ENCODE data around the gene ASXL2.
"Not testable (repeated sequence)": the region's sequence is repeated elsewhere in the genome, so short reads cannot be mapped to it uniquely, and the experiment has no call there.

ASXL2 gene

GRCh38 chr2:25725877-25726276, 152.4 kb downstream of the ASXL2 start:
- DNase-seq, result no peak

GRCh38 chr2:25724756-25725155, 153.5 kb downstream of the ASXL2 start:
- DNase-seq, result no peak

- DNase-seq, result no peak
Observed at GRCh38 chr2:25722224-25722623, 156.1 kb downstream of the ASXL2 start.

- DNase-seq, result no peak
Observed at GRCh38 chr2:25720575-25720974, 157.7 kb downstream of the ASXL2 start.

DNA sequence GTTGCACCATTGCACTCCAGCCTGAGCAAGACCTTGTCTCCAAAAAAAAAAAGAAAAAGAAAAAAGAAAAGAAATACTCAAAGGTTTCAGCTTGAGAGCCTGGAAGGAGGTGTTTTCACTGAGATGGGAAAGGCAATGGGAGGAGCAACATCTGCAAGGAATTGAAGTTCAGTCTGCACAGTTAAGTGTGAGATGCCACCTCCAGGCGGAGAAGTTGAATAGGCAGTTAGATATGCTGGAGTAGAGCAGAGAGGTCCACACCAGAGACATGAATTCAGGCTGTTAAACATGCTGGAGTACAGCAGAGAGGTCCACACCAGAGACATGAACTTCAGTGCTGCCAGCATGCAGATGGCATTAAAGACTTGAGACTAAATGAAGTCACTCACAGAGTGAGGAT, 163.5 kb downstream of the ASXL2 start:
- DNase-seq, result no peak

- DNase-seq, result no peak
Observed at GRCh38 chr2:25712455-25712854, 165.8 kb downstream of the ASXL2 start.

GRCh38 chr2:25711675-25712354, 166.5 kb downstream of the ASXL2 start:
- DNase-seq, result no peak

DNA sequence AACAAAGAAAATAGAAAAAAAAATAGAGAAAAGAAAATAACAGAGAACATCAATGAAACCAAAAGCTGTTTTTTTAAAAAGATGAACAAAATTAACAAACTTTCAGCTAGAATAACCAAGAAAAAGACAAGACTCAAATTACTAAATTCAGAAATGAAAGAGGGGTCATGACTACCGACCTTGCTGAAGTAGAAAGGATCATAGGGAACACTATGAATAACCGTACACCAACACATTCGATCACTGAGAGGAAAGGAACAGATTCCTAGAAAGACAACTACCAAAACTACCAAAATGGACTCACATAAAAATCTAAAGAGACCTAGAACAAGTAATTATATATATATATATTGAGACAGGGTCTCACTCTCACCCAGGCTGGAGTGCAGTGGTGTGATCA, 167.5 kb downstream of the ASXL2 start:
- no peak for DNase-seq

GRCh38 chr2:25709349-25709748, 168.9 kb downstream of the ASXL2 start:
- no peak for DNase-seq

- DNase-seq, result no peak
Observed at GRCh38 chr2:25707927-25708590, 170.2 kb downstream of the ASXL2 start.

DNA sequence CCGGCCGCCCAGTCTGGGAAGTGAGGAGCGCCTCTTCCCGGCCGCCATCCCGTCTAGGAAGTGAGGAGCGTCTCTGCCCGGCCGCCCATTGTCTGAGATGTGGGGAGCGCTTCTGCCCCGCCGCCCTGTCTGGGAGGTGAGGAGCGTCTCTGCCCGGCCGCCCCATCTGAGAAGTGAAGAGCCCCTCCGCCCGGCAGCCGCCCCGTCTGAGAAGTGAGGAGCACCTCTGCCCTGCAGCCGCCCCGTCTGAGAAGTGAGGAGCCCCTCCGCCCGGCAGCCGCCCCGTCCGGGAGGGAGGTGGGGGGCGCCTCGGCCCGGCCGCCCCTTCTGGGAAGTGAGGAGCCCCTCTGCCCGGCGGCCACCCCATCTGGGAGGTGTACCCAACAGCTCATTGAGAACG, 172.7 kb downstream of the ASXL2 start:
- not testable (repeated sequence) for DNase-seq

GRCh38 chr2:25701801-25702200, 176.5 kb downstream of the ASXL2 start:
- no peak for DNase-seq

GRCh38 chr2:25700221-25700660, 178.0 kb downstream of the ASXL2 start:
- no peak for DNase-seq

GRCh38 chr2:25699216-25699615, 179.1 kb downstream of the ASXL2 start:
- no peak for DNase-seq

DNA sequence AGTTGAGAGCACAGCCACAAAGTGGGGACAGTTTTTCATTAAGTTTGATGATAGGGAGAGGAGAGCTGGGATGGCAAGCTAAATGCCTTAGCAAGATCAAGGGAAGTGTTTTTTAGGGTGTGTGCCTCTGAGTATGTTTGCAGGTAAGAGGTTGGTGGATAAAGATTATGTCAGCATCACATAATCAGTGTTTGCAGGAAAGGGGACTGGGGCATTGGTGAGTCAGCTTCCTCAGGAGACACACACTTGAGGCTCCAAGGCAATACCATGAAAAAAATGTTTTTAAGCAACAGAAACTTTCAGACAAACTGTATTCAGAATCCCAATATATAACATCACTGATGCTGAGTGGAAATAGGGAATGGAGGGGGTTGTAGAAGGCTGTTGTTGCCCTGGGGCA, 179.5 kb downstream of the ASXL2 start:
- DNase-seq, result no peak

DNA sequence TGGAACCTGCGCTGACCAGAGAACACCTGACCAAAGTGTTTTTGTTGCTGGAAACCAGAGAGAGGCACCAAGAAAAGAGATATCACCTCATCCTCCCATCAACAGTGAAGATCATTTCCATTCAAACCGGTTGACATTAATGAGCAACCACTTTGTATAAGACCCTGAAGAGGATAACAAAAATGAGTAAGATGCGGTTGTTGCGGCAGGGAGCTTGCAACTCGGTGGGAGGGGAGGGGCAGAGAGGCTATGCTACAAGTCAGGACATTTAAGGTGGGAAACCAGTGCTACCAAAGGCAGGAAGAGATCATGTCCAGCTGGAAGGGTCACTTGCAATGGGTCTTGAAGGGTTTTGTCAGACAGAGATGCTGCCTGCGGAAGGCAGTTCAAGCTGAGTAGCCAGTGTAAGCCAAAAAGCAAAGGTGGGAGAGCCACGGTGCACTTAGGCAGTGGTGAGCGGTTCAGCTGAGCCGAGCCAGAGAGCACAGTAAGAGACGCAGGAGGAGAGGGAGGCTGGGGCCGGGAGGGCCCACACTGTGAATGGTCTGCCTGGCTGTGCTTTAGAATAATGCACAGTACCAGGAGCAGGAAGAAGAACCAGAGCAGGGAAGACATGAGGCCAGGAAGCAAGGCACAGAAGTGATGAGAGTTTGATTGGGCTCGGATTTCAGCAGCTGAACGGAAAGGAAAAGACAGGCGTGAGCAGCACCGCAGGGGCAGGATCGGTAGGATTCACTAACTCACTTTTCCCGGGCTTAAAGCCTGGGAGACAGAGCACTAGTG, 180.5 kb downstream of the ASXL2 start:
- no peak for DNase-seq

DNA sequence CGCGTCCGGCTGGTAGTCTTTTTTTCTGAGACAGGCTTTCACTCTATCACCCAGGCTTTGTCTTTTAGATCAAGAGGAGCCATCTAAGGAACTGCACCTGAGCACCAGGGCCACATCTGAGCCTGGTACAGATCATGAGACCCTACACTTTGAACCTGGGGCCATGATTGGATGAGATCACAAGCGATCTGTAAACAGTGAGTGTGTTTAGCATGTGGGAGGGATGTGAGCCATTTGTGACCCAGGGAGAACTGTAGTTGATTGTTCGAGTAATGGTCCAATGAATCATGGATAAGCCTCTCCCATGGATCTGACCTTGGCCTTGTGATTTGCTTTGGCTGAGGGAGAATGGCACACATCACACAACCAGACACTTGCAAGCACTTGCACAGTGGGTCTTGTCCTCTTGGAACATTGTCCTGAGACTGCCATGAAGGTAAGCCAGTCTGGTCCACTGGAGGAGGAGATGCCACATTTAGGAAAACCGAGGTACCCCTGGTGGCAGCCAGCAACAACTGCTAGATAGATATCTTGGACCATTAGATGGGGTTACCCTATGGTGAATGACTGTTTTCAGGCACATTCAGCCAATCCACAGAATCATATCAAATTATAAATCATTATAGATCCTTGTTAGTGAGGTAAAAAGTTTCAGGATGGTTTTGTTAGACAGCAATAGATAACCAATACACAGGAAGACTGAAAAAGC, 185.4 kb downstream of the ASXL2 start:
- DNase-seq, result no peak

- no peak for DNase-seq
Observed at GRCh38 chr2:25692143-25692542, 186.1 kb downstream of the ASXL2 start.

- no peak for DNase-seq
Observed at GRCh38 chr2:25690058-25690457, 188.2 kb downstream of the ASXL2 start.

DNA sequence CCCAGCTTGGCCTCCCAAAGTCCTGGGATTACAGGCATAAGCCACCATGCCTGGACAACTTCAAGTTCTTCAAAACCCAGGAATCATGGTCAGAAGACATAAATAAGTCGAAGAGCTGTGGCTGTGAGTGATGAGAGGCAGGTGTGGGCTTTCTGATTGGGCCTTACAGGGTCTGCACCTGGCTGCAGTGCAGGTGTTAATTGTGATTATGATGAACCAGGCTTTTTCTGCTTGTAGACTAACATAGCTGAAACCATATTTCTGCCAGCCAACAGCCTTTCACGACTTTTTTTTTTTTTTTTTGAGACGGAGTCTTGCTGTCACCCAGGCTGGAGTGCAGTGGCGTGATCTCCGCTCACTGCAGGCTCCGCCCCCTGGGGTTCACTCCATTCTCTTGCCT, 190.1 kb downstream of the ASXL2 start:
- DNase-seq, result no peak

GRCh38 chr2:25685741-25686140, 192.5 kb downstream of the ASXL2 start:
- no peak for DNase-seq

DNA sequence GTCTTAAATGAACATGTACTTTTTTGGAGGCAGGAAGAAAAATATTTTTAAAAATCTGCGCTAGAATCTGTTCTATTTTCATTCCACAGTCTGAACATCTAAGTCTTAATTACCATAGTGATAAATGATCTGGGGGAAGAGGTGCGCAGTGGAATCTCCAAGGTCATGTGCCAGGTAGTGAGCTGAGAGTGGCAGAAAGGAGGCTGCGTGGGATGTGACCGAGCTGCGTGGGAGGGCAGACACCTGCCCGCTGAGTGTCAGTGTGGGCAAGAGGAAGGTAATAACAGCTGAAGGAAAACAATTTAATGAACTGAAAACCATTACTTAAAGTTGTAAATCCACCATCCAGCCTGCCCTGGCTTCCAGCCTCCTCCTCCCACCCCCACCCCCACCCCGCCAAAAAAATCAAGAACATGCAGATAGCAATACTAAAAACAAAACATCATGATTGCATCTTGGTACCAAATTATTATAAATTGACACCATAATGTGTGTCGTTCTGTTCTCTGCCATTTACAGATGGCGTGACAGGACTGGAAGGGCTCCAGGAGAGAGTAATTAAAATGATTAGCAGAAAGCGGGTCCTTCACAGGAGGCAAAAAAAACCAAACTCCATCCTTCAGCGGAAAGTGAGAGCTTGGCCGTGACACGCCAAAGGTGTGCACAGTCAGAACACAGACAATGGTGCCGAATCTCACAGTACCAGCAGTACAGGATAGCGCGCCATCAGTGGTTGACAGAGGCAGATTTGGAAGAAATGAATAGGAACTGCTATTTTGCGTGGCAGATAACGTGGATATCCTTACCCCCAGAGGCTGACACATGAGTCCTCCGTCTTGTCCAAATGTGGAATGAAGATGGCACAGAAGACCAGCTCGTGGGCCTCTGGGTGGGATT, 193.5 kb downstream of the ASXL2 start:
- no peak for DNase-seq
